Adipocyte (in vitro differentiated cells): ENCODE measurements around the gene UBE2U.
A peak's percentile ranks its signal among the peaks of the same experiment; 100 is the strongest.

Experiments
- DNase-seq: peaks from one replicate; pipeline ENCODE4 v3.0.0-alpha.2; 2015; ENCODE audit warnings: low read depth
- H3K27me3 ChIP-seq: replicated peaks from 2 replicates; pipeline ENCODE4 v1.7.0; 2013; ENCODE audit warnings: mild to moderate bottlenecking, low read length, moderate library complexity; ENCODE audit not compliant: control insufficient read depth, insufficient read depth
- H3K36me3 ChIP-seq: 2 replicates; pipeline ENCODE4 v1.7.0; 2013; ENCODE audit warnings: low read length, mild to moderate bottlenecking, moderate library complexity; ENCODE audit not compliant: control insufficient read depth, insufficient read depth, severe bottlenecking
- H3K4me1 ChIP-seq: 2 replicates; pipeline ENCODE4 v1.7.0; 2013; ENCODE audit warnings: mild to moderate bottlenecking, low read length, moderate library complexity; ENCODE audit not compliant: control insufficient read depth, insufficient read depth
- H3K4me3 ChIP-seq: 2 replicates; pipeline ENCODE4 v1.7.0; 2013; ENCODE audit warnings: mild to moderate bottlenecking, low read length, moderate library complexity
- H3K9ac ChIP-seq: 2 replicates; pipeline ENCODE4 v1.7.0; 2013; ENCODE audit warnings: mild to moderate bottlenecking, low read length, moderate library complexity
- H3K9me3 ChIP-seq: 2 replicates; pipeline ENCODE4 v1.7.0; 2013; ENCODE audit warnings: mild to moderate bottlenecking, low read length, moderate library complexity; ENCODE audit not compliant: control insufficient read depth

The UBE2U gene

DNA sequence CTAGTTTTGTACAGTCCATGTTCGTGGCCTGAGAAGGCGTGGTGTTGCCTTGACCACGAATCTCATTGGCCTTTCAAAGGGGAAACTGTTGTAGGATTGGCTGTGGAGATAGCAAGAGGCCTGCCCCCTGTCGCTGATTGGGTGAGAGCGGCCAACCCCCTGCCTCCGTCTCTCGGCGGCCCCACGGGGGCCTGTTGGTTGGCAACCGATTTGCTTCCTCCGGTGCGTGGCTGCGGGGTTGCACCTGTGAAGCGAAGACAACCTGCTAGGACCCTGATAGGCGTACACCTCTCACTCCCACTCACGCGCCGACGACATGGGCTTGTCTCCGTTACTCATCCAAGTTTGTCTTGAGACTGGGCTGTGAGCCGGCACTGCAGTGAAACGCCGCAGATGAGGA, at the start of gene UBE2U:
TSS of gene UBE2U (plus strand) at position 204 of the 400 bp plus-strand sequence. CDS start 428 bp downstream, outside the sequence.
- H3K9me3 ChIP-seq, result no peaks in the 10 kb centered on the region
- H3K4me3 ChIP-seq, result no peak within 1 kb of the TSS
- H3K4me1 ChIP-seq, result no peaks in the 10 kb centered on the region
- no peaks in the 10 kb centered on the region for H3K27me3 ChIP-seq
- no peak within 1 kb of the TSS for H3K9ac ChIP-seq
- H3K36me3 ChIP-seq, result no peaks in the 10 kb centered on the region
- DNase-seq, result no peak

GRCh38 chr1:64155278-64155677, 48.1 kb upstream of the UBE2U start:
- no peak for DNase-seq
- H3K27me3 ChIP-seq, result no peaks in the 10 kb centered on the region
- peaks cover 17% of the 10 kb centered on the region for H3K36me3 ChIP-seq

GRCh38 chr1:64161357-64161941, 42.0 kb upstream of the UBE2U start:
- Histone ChIP-seq H3K9me3 (no peaks in the 10 kb centered on the region), H3K36me3 (peaks cover 28% of the 10 kb centered on the region), H3K4me1 (peaks cover 45% of the 10 kb centered on the region), H3K4me3 (no peak overlapping the region), H3K27me3 (no peaks in the 10 kb centered on the region), H3K9ac (peak overlapping the region; percentile 68)
- peak; percentile 95 for DNase-seq

More at GRCh38 chr1:64155278-64155677, 48.1 kb upstream of the UBE2U start:
- Histone ChIP-seq H3K9me3 (no peaks in the 10 kb centered on the region), H3K9ac (no peak overlapping the region), H3K4me1 (peaks cover 4% of the 10 kb centered on the region), H3K4me3 (no peak overlapping the region)

DNA sequence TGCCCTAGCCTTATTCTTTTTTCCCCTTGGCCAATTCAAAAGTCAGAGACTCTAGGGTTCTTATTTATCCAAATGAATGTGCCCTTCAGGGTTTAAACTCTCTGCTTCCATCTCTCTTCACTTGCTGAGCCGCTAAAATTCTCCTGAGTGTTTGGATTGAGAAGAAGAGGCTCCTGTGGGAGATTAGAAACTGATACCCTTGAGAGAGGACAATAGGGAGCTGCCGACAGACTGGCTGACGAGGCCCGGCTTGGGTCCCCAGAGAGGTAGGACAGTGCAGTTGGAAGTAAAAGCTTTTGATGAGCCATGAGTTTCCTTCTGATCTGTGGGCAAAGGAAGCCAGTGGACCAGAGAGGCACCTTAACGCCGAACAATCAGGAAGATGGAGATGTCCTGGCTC, 41.3 kb upstream of the UBE2U start:
- H3K4me1 ChIP-seq, result peaks cover 52% of the 10 kb centered on the region
- H3K27me3 ChIP-seq, result no peaks in the 10 kb centered on the region
- no peak for DNase-seq
- no peaks in the 10 kb centered on the region for H3K9me3 ChIP-seq
- no peak overlapping the region for H3K4me3 ChIP-seq
- peak overlapping the region; percentile 68 for H3K9ac ChIP-seq
- peaks cover 28% of the 10 kb centered on the region for H3K36me3 ChIP-seq

- Histone ChIP-seq H3K9ac (peak overlapping the region; percentile 68), H3K36me3 (peaks cover 28% of the 10 kb centered on the region), H3K4me3 (no peak overlapping the region), H3K27me3 (no peaks in the 10 kb centered on the region), H3K9me3 (no peaks in the 10 kb centered on the region), H3K4me1 (peaks cover 58% of the 10 kb centered on the region)
- no peak for DNase-seq
Observed at GRCh38 chr1:64162804-64163203, 40.6 kb upstream of the UBE2U start.

DNA sequence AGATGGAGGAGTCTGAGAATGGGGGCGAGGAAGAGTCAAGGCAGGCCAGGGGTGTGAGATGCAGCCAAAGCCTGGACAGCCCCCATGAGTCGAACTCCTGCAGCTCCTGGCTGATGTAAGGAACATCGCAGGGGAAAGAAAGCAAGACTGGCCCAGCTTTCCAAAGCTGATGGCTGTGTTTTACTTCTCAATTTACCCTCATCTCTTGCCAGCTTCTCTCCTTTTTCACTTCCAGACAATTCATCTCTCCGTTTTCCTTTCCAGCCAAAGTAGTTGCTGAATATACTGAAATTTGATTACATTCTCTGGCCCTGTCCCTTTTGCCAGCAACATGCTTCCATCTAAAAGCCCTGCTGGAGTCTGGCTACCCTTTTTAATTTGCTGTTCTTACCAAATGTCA, 40.0 kb upstream of the UBE2U start:
- Histone ChIP-seq H3K36me3 (peaks cover 28% of the 10 kb centered on the region), H3K9me3 (no peaks in the 10 kb centered on the region), H3K4me3 (no peak overlapping the region), H3K27me3 (no peaks in the 10 kb centered on the region), H3K4me1 (peaks cover 61% of the 10 kb centered on the region), H3K9ac (peak overlapping the region; percentile 68)
- DNase-seq, result no peak

DNA sequence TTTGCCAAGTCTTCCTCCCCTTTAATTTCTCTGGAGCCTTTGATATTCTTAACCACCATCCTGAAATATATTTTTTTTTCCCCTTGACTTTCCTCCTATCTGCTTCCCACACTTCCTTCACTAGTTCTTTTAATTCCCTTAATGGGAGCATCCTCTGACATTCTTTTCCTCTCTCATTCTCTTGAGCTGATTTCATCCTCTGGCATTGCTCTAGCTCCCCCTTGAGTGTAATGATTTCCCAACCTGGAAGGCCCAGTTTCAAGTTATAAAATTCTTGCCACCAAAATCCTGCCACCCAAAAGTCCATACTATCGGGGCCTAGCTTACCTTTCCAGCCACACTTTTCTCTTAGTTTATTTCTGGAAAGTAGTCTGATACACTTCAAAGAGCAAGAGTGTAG, 39.5 kb upstream of the UBE2U start:
- H3K9ac ChIP-seq, result peak overlapping the region; percentile 68
- H3K4me3 ChIP-seq, result no peak overlapping the region
- H3K9me3 ChIP-seq, result no peaks in the 10 kb centered on the region
- H3K4me1 ChIP-seq, result peaks cover 61% of the 10 kb centered on the region
- H3K27me3 ChIP-seq, result no peaks in the 10 kb centered on the region
- DNase-seq, result peak; percentile 79
- H3K36me3 ChIP-seq, result peaks cover 26% of the 10 kb centered on the region

GRCh38 chr1:64166629-64167028, 36.8 kb upstream of the UBE2U start:
- no peaks in the 10 kb centered on the region for H3K27me3 ChIP-seq
- no peak for DNase-seq

DNA sequence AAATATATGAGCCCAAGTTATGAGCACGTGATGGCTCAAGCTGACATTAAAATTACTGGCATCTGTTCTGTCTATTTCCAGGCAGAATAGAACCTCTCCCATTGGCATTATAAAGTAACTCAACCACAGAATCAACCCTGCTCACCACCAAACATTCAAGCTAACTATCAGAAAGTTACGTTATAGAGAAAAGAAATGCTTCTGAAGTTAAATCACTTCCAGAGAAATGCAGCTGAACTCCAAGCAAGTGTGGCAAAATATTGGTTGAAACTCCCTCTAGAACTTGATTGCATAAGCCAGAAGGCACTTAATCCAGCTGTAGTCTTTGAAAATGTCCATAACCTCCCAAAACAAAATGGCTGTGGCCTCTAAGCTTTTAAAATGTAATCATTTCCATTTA, 36.2 kb upstream of the UBE2U start:
- peak; percentile 80 for DNase-seq
- no peaks in the 10 kb centered on the region for H3K27me3 ChIP-seq
- H3K9me3 ChIP-seq, result no peaks in the 10 kb centered on the region
- H3K36me3 ChIP-seq, result peaks cover 7% of the 10 kb centered on the region
- H3K9ac ChIP-seq, result peak overlapping the region; percentile 13
- H3K4me3 ChIP-seq, result no peak overlapping the region
- H3K4me1 ChIP-seq, result peaks cover 52% of the 10 kb centered on the region

More at GRCh38 chr1:64166629-64167028, 36.8 kb upstream of the UBE2U start:
- H3K4me3 ChIP-seq, result no peak overlapping the region
- no peaks in the 10 kb centered on the region for H3K9me3 ChIP-seq
- H3K4me1 ChIP-seq, result peaks cover 53% of the 10 kb centered on the region
- peak overlapping the region; percentile 13 for H3K9ac ChIP-seq
- peaks cover 7% of the 10 kb centered on the region for H3K36me3 ChIP-seq

DNA sequence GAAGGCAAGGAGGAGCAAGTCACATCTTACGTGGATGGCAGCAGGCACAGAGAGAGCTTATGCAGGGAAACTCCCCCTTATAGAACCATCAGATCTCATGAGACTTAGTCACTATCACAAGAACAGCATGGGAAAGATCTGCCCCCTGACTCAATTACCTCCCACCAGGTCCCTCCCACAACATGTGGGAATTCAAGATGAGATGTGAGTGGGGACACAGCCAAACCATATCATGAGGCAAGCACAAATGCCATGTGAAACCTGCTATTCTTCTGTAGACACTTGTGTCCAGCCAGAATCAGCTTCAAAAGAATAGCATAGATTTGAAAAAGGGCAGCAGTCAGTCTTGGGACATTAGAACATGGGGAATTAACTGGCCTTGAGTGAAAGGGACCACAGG, 32.2 kb upstream of the UBE2U start:
- Histone ChIP-seq H3K9me3 (no peaks in the 10 kb centered on the region), H3K4me3 (peak overlapping the region; percentile 25), H3K9ac (peak overlapping the region; percentile 65), H3K4me1 (peaks cover 57% of the 10 kb centered on the region), H3K36me3 (no peaks in the 10 kb centered on the region), H3K27me3 (no peaks in the 10 kb centered on the region)
- no peak for DNase-seq

- H3K36me3 ChIP-seq, result no peaks in the 10 kb centered on the region
- peak; percentile 62 for DNase-seq
Observed at GRCh38 chr1:64171797-64172281, 31.6 kb upstream of the UBE2U start.

More at GRCh38 chr1:64171797-64172281, 31.6 kb upstream of the UBE2U start:
- peak overlapping the region; percentile 65 for H3K9ac ChIP-seq
- H3K4me1 ChIP-seq, result peaks cover 56% of the 10 kb centered on the region
- H3K4me3 ChIP-seq, result peak overlapping the region; percentile 25
- H3K27me3 ChIP-seq, result no peaks in the 10 kb centered on the region
- H3K9me3 ChIP-seq, result no peaks in the 10 kb centered on the region
